Measurements from ENCODE around the gene UBE2I. TPM values are rescaled to one million over a fixed set of nuclear protein-coding genes. Genes with fewer than 3 reads are reported as not detected.

UBE2I gene
- total RNA-seq, 1 experiment from 2014 or later, result 212 TPM

DNA sequence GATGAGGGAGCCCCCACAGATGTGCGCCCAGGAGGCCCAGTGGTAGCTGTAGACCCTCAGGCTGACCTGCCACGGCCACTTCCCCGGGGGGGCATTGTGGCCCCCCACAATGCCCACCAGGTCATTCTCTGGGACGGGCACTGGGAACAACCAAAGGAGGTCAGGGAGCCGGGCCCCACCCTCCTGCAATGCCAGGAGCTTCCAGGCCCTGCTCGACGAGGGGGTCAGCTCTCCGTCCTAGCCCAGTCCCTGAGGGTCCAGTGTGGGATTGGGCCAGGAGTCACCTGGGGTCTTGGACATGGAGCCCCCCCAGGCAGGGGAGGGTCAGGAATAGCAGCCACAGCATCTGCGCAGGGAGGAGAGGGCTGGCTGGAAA is 46.6 kb upstream of the UBE2I start:
- TF ChIP-seq, protein P1, sequence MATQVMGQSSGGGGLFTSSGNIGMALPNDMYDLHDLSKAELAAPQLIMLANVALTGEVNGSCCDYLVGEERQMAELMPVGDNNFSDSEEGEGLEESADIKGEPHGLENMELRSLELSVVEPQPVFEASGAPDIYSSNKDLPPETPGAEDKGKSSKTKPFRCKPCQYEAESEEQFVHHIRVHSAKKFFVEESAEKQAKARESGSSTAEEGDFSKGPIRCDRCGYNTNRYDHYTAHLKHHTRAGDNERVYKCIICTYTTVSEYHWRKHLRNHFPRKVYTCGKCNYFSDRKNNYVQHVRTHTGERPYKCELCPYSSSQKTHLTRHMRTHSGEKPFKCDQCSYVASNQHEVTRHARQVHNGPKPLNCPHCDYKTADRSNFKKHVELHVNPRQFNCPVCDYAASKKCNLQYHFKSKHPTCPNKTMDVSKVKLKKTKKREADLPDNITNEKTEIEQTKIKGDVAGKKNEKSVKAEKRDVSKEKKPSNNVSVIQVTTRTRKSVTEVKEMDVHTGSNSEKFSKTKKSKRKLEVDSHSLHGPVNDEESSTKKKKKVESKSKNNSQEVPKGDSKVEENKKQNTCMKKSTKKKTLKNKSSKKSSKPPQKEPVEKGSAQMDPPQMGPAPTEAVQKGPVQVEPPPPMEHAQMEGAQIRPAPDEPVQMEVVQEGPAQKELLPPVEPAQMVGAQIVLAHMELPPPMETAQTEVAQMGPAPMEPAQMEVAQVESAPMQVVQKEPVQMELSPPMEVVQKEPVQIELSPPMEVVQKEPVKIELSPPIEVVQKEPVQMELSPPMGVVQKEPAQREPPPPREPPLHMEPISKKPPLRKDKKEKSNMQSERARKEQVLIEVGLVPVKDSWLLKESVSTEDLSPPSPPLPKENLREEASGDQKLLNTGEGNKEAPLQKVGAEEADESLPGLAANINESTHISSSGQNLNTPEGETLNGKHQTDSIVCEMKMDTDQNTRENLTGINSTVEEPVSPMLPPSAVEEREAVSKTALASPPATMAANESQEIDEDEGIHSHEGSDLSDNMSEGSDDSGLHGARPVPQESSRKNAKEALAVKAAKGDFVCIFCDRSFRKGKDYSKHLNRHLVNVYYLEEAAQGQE (IDR thresholded peaks at IDR 0.05; ENCODE audit: low read depth), result no peak
- TF ChIP-seq ZNF274 (IDR thresholded peaks at IDR 0.05; ENCODE audit: low read depth, low read length) (no peak), CEBPB (IDR thresholded peaks at IDR 0.05; ENCODE audit: low read depth) (no peak), ELF1 (IDR thresholded peaks at IDR 0.05; ENCODE audit: borderline replicate concordance, low read depth) (no peak), SRF (IDR thresholded peaks at IDR 0.05; ENCODE audit: low read depth) (no peak), JUND (IDR thresholded peaks at IDR 0.05) (no peak), CBX3 (IDR thresholded peaks at IDR 0.05; ENCODE audit: low read depth) (no peak)
- TF ChIP-seq, protein P2, sequence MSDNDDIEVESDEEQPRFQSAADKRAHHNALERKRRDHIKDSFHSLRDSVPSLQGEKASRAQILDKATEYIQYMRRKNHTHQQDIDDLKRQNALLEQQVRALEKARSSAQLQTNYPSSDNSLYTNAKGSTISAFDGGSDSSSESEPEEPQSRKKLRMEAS (IDR thresholded peaks at IDR 0.05), result no peak
- TF ChIP-seq, protein P3, sequence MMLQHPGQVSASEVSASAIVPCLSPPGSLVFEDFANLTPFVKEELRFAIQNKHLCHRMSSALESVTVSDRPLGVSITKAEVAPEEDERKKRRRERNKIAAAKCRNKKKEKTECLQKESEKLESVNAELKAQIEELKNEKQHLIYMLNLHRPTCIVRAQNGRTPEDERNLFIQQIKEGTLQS (IDR thresholded peaks at IDR 0.05), result no peak
- Histone ChIP-seq H3K27ac (ENCODE audit: low read depth, low read length) (no peak overlapping the region), H3K9ac (ENCODE audit: low read length) (no peak overlapping the region), H3K36me3 (ENCODE audit: control insufficient read depth in 1 of 2, insufficient read depth in 2 of 2, low read length in 2 of 2) (no peaks in the 10 kb centered on the region), H3K9me3 (ENCODE audit: control insufficient read depth in 1 of 2, insufficient read depth in 1 of 2, low read depth in 1 of 2, low read length in 2 of 2) (no peaks in the 10 kb centered on the region; a peak in 1 of 4 replicates), H2AFZ (ENCODE audit: low read depth, low read length, poor library complexity, severe bottlenecking) (no peak overlapping the region), H3K27me3 (ENCODE audit: insufficient read depth, low read length) (peaks cover 4% of the 10 kb centered on the region; the same call in 1 of the 2 replicates), H3K4me2 (ENCODE audit: low read length) (no peak overlapping the region), H3K79me2 (ENCODE audit: insufficient read depth, low read length) (no peaks in the 10 kb centered on the region), H4K20me1 (ENCODE audit: insufficient read depth) (no peaks in the 10 kb centered on the region), H3K9me2 (ENCODE audit: insufficient read depth) (no peaks in the 10 kb centered on the region), H3K4me1 (ENCODE audit: control insufficient read depth in 1 of 2, insufficient read depth in 2 of 2, low read length in 2 of 2) (peaks cover 4 to 13% of the 10 kb centered on the region in 2 experiments; a peak in 3 of 4 replicates), H3K4me3 (replicated peaks in 1 of 2; ENCODE audit: low read depth in 1 of 2, low read length in 2 of 2) (no peak overlapping the region)
- POLR2A ChIA-PET, result no interaction called here
- no peak for ATAC-seq
- RAD21 ChIA-PET (ENCODE audit: low non-redundant PET in 1 of 2, low total read pairs in 2 of 2, uncharacterized antibody in 2 of 2, unreplicated experiment in 2 of 2), result no interaction called here
- BruUV-seq (replicated peaks), result no TSS peak
- CTCF ChIA-PET, result no interaction called here
- no peak for DNase-seq (ENCODE audit: low read depth, low spot score)
- intact Hi-C loops (cut with micrococcal nuclease), result no loop called here

Measured in HCT116 (cell line).